SH-SY5Y (cell line): ENCODE data around the gene POU2F2.

Source experiments
- GATA2 ChIP-seq: IDR thresholded peaks from 2 replicates; pipeline ENCODE4 v1.6.1; 2011; ENCODE audit warnings: mild to moderate bottlenecking, low read depth, low read length
- GATA3 ChIP-seq: IDR thresholded peaks from 2 replicates; pipeline ENCODE4 v1.6.1; 2011; ENCODE audit warnings: low read depth, mild to moderate bottlenecking, low read length, moderate library complexity

Gene POU2F2

DNA sequence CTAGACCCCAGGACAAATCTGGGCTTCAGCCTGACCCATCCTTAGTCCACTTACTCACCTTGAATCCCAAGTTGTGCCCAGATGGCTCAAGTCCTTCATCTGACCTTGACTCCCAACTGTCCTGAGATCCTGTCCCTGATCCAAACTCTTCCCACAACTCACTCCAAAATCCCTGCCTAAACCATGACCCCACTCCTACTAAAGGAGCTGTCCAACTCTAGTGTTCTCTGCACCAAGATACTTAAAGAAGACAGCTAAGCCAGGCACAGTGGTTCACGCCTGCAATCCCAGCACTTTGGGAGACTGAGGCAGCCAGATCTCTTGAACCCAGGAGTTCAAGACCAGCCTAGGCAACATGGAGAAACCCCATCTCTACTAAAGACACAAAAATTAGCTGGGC is 8.5 kb downstream of the POU2F2 start:
- TF ChIP-seq GATA2 (no peak), GATA3 (no peak)

DNA sequence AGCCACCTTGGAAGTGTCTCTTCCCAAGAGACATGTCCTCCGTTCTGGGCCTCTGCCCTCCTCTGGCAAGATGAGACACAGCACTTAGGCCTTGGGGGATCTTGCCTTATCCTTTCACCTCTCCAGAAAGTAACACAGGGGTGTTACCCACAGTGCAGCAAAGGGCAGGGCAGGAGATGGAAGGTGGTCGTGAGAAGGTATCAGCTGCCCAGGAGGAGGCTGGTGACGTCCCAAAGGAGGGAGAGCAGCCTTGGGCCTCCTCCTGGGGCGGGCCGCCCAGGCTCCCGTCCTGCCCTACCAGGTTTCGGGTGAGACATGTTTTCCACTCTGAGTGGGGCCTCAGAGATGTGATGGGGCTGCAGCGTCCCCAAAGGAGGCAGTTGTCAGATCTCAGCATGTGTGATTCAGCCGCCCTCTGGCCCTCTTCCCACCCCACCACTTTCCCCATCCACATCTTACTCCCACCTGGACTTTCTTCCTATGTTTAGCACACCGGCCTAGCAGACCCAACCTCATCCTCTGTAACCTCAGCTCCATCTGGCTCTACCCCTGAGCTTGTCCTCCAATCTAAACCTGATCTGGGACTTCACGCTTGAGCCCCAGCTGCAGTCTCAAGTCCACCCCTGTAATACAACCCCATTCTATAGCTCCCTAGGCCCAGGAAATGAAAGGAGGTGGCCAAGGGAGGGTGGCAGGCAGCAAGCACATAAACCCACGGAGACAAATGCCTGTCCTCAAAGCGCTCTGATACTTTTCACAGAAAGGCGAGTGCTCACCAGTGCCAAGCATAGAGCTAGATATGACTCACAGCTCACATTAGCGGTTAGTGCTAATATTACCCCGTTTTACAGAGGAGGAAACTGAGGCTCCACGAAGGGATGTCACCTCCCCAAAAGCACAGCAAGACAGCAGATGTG is 9.3 kb downstream of the POU2F2 start:
- no peak for TF ChIP-seq GATA2
- no peak for TF ChIP-seq GATA3

DNA sequence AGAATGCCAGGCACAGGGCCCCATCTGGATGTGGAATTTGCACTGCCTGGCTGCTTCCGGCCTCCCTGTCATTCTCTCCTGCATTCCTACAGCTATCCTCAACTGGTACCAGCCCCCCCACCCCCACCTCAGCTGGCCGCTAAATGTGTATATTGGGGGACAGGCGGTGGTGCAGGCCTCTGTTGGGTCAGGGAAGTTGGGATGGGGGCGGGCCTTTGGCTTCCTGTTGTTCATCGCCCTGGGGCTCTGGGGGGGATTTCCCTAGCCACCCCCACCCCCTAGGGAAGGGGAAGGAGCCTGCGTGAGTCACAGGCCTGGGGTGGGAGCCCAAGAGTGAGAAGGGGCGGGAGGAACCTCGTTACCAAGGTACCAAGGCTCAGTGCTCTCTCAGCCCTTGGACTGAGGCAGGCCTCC is 10.6 kb downstream of the POU2F2 start:
- TF ChIP-seq GATA3 (no peak), GATA2 (no peak)

GRCh38 chr19:42121036-42121621 is 11.1 kb downstream of the POU2F2 start:
- TF ChIP-seq GATA3, result no peak
- no peak for TF ChIP-seq GATA2

DNA sequence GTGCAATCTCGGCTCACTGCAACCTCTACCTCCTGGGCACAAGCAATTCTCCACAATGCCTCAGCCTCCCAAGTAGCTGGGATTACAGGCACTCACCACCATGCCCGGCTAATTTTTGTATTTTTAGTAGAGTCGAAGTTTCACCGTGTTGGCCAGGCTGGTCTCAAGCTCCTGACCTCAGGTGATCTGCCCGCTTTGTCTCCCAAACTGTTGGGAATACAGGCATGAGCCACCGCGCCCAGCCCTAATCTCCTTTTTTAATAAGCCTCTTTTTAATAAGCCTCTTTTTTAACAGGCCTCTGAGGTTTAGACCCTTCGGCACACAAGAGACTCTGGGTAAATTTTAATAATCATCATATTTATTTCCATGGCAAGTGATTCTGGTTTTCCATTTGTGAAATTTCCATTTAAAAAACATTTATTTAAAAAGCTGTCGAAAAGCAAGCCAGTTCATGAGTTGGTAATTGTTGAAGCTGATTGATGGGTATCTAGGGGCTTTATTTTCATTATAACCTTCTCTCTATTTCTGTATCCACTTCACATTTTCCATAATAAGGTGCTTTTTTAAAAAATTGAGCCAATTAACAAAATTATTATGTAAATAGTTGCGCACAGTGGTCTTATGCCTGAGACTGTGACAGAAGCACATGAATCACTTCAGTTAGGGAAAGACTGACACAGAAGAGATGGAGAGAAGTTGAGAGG is 11.8 kb downstream of the POU2F2 start:
- TF ChIP-seq GATA2 (no peak), GATA3 (no peak)

GRCh38 chr19:42117076-42117475 is 15.2 kb downstream of the POU2F2 start:
- no peak for TF ChIP-seq GATA3
- TF ChIP-seq GATA2, result no peak

- TF ChIP-seq GATA3 (no peak), GATA2 (no peak)
Measured at GRCh38 chr19:42116308-42117075, 15.8 kb downstream of the POU2F2 start.

- TF ChIP-seq GATA3 (no peak), GATA2 (no peak)
Measured at GRCh38 chr19:42115705-42116104, 16.5 kb downstream of the POU2F2 start.

- TF ChIP-seq GATA2 (no peak), GATA3 (no peak)
Measured at GRCh38 chr19:42115219-42115618, 17.0 kb downstream of the POU2F2 start.

- TF ChIP-seq GATA3, result no peak
- no peak for TF ChIP-seq GATA2
Measured at GRCh38 chr19:42114412-42114811, 17.8 kb downstream of the POU2F2 start.

DNA sequence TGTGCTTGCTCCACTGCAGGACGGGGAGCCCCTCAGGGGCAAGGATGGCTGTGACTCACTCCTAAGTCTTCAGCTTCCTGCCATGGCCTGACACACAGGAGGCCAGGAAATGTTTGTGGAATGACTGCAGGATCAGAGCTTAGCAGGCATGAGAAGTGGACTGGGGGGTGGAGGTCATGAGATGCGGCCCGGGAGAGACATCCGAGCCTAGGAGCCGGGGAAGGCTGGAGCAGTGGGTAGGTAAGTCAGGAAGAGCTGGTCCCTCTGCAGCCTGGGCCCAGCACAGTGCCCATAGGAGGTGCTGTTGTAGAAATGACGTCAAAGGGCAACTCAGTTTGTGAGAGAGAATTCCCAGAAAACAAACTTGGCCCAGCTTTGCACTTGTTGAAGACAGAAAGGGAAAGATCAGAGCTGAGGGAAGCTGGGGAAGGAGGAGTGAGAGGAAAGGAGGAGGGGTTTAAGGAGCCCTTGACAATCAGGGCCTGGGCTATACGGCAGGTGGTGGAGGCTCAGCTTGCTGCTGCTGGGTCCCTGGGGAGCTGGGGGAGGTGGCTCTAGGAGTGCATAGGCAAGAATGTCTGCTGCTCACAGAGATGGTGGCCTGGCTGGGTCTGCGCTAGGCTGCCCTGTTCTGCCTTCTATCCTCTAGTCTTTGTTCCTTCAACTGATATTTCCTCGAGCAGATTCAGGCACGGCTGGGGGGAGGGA is 18.5 kb downstream of the POU2F2 start:
- TF ChIP-seq GATA2 (no peak), GATA3 (no peak)

DNA sequence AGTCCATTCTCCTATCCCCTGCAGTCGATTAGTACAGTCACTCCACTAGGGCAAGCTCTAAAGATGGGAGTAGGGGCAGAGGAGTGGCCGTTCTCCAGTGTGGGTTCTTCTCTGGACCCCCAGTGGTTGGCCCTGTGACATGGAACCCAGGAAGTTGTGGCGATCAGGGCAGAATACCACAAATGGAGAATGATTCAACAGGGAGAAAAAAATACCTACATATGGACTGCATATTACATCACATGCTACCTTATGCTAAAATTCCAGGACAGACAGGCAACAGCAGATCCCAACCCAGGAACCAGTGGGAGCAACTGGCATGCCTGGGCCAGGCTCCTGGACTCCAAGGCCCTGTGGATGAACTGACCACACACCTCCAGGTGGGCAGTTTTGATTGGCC is 20.4 kb downstream of the POU2F2 start:
- no peak for TF ChIP-seq GATA3
- TF ChIP-seq GATA2, result no peak

- TF ChIP-seq GATA3, result no peak
- TF ChIP-seq GATA2, result no peak
Measured at GRCh38 chr19:42111384-42111783, 20.9 kb downstream of the POU2F2 start.

- TF ChIP-seq GATA2 (no peak), GATA3 (no peak)
Measured at GRCh38 chr19:42110658-42111057, 21.6 kb downstream of the POU2F2 start.
